Omental fat pad (tissue), 4 donors: ENCODE data around the gene ADAP1. TPM values are rescaled to one million over a fixed set of nuclear protein-coding genes. Genes with fewer than 3 reads are reported as not detected.

ENCODE experiments used
- ATAC-seq: fragments of 150-250 bp; one replicate; pipeline ENCODE4 v1.9.1; 2016; ENCODE audit warnings: mild to moderate bottlenecking, moderate library complexity; ENCODE audit not compliant: low FRiP score
- DNase-seq: peaks from one replicate; pipeline ENCODE4 v3.0.0-alpha.2; 2019; ENCODE audit warnings: low spot score
- total RNA-seq, 4 donors: library from RNA; depleted of rRNA; stranded (reverse); fragments of >200 nt; gene quantifications; one replicate each; pipeline ENCODE4 v1.1.0, GENCODE V29; 2016
- TF ChIP-seq, protein P1 (sequence below), 3 donors: fragments of 450-650 bp; IDR thresholded peaks; one replicate each; pipeline ENCODE4 v1.5.1; 2016 to 2017; ENCODE audit warnings: antibody characterized with exemption in 3 of 3, mild to moderate bottlenecking in 3 of 3, moderate library complexity in 2 of 3

Gene ADAP1
- total RNA-seq, 4 donors from 2014 or later = 6.7 to 21.7 (median 14.4) TPM

DNA sequence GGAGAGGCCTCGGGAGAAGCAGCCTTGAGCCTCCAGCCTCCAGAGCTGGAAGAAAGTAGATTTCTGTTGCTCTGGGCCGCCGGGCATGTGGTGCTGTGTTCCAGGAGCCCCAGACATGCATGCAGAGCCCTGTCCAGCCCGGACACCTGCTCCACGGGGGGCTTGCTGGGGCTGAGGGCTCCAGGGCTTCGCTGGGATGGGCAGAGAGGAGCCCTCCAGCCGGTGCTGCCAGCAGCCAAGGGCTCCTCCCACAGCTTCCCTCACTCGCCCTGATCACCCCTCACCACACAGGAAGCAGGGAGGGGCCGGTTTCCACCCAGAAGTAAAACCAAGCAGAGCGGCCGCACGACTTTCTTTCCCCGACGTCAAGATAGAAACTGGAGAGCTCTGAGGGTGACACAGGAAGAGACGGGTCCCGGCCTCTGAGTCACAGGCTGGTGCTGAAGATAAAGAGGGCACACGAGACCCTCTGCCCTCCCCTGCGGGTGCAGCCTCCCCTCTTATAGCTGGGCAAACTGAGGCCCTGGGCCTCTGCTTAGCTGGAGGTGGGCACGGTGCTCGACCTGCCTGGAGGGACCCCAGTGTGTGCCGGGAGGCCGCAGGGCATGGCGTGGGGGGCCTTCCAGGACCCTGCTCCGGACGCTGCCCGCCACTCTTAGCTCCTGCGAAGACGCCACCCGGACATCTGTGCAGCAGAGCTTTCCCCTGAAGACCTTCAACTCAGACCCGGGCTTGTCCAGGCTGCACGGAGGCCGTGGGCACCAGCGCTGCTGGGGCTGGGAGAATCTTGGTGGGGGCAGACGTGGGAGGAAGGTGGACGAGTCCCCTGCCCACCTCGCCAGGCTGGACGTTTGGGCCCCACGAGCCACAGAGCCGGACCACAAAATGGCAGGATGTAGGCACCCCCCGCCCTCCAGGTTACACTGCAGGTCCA lies 31.1 kb downstream of the ADAP1 start:
- TF ChIP-seq, protein P1, sequence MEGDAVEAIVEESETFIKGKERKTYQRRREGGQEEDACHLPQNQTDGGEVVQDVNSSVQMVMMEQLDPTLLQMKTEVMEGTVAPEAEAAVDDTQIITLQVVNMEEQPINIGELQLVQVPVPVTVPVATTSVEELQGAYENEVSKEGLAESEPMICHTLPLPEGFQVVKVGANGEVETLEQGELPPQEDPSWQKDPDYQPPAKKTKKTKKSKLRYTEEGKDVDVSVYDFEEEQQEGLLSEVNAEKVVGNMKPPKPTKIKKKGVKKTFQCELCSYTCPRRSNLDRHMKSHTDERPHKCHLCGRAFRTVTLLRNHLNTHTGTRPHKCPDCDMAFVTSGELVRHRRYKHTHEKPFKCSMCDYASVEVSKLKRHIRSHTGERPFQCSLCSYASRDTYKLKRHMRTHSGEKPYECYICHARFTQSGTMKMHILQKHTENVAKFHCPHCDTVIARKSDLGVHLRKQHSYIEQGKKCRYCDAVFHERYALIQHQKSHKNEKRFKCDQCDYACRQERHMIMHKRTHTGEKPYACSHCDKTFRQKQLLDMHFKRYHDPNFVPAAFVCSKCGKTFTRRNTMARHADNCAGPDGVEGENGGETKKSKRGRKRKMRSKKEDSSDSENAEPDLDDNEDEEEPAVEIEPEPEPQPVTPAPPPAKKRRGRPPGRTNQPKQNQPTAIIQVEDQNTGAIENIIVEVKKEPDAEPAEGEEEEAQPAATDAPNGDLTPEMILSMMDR (IDR thresholded peaks at IDR 0.05) = no peak
- no peak for ATAC-seq
- DNase-seq = no peak

DNA sequence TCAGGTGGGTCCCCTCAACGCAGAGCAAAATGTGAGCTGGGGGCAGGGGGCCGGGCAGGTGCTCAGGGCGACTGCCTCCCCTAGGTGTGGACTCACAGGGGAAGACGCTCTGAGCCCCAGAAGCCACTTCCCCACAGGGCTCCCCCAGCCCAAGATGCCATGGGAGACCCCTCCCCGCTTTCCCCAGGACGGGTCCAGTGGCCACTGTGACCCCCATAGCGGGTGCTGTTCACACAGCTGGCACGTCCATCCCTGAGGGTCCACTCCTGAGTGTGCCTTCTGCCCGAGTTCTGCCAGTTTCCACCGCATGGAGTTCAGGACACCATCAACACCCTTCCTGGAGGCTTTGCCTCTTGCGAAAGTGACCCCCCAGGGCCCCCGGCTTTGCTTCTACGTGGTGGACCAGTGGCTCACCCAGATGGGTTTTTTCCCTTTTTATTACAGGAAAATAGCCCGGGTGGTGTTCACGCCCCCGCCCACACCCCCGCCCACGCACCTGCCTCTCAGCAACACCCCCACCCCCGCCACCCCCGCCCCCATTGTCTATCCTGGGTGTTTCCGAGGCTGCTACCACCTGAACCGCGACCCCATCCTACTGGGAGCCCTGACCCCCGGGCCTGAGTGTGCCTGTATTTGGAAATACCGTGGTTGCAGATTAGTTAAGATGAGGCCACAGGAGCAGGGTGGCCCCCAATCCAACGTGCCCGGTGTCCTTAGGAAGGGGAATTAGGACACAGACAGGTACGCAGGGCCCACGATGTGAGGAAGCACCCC lies 32.0 kb downstream of the ADAP1 start:
- DNase-seq (peak; percentile 20), ATAC-seq (no peak)
- TF ChIP-seq, protein P1 (IDR thresholded peaks at IDR 0.05) = no peak

DNA sequence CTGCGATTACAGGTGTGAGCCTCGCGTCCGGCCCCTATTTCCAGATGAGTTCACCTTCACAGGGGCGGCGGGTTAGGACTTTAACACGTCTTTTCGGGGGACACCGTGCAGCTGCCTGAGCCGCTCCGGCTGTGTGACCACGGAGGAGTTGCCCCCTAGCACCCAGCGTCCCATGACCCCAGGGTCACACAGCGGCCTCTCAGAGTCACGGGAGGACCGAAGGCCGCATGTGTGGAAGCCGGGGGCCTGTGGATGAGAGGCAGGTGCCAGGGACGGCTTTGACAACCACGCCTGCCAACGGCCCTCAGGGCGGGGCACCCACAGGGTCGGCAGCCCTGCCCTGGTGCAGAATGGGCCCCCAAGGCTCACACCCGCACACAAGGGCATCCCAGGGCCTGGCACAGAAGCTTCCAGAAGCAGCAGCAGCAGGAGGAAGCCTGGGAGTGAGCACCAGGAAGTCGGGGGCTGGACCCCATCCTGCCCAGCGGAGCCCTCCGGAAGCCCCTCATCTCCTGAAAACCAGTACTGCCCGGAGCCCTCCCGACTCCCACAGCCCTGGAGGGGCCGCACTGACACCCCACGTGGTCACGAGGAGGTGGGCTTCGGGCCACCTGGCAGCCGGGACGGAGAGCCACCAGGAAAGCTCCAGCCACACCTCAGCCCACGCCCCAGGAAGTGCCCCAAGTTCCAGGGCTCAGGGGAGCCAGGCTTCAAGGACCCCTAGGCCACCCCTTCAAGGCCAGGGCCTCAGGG lies 32.7 kb downstream of the ADAP1 start:
- no peak for ATAC-seq
- TF ChIP-seq, protein P1 (IDR thresholded peaks at IDR 0.05) = no peak
- peak; percentile 8 for DNase-seq

DNA sequence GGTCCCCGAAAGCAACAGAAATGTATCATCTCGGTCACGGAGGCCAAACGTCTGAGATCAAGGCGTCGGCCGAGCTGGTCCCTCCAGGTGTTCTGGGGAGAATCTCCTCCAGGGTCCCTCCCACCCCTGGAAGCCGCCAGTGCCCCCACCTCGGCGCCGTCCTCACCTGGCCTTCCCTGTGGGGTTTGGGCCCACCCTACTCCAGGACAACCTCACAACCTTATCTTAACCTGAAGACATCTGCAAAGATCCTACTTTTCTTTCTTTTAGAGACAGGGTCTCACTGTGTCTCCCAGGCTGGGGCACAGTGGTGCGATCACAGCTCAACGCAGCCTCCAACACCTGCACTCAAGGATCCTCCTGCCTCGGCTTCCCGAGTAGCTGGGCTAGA lies 33.4 kb downstream of the ADAP1 start:
- ATAC-seq (no peak), DNase-seq (no peak)
- TF ChIP-seq, protein P1 (IDR thresholded peaks at IDR 0.05) = no peak

DNA sequence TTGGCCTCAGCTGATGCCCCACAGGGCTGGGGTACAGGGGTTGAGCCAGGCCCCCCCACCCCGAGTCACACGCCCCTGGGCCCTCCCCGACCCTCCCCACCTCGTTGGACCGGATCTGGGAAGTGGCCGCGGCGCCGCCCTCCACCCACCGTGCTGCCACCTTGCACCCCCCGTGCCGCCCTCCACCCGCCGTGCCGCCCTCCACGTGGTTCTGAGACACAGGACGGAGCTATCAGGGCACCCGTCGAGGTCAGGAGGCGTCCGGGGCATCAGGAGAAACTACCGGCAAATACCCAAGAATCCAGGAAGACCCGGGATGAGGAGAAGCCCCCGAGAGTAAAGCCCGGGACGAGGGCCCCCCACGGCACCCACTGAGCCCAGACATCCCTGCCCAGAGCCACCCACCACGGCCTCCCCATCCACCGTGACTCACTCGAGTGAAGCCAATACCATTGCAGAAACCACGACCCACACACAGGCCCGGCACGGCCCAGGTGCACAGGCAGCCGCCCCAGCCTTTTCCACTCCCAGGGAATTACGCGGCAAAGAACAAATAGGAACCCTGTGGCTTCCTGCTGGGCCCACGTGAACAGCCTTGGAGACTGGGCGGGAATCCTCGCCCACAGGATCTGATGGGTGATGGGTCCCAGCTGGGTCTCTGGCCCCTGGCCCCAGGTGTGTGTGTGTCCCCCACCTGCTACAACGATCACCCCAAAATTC lies 34.0 kb downstream of the ADAP1 start:
- TF ChIP-seq, protein P1 (IDR thresholded peaks at IDR 0.05) = no peak
- ATAC-seq = no peak
- DNase-seq = no peak

DNA sequence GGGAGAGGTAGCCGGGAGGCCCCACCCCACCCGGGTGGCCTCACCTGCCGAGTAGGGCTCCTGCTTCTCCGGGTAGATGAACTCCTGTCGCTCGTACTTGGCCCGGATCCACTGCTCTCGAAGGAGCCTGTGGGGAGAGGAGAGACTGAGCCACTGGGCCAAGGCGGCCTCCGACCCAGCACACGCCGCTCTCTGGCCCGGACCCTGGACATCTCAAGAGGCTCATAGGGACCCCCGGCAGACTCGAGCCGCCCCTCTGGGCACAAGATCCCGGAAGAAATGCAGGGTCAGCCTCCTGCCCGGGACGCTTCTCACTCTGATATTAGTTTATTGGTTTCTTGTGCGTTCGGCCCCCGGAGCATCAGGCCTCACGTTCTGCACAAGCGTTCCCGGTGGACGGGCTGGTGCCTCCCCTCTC lies 34.5 kb downstream of the ADAP1 start:
- no peak for DNase-seq
- TF ChIP-seq, protein P1 (IDR thresholded peaks at IDR 0.05) = no peak
- no peak for ATAC-seq
